Heart left ventricle (tissue), 13 donors: Measurements from ENCODE around the gene CSRNP2.
"Not testable (repeated sequence)": the region's sequence is repeated elsewhere in the genome, so short reads cannot be mapped to it uniquely, and the experiment has no call there.

Source experiments
- POLR2A ChIP-seq, 2 donors: fragments of 450-650 bp; IDR thresholded peaks; one replicate each; pipeline ENCODE4 v1.6.1; 2017; ENCODE audit warnings: antibody characterized with exemption in 2 of 2, mild to moderate bottlenecking in 2 of 2, moderate library complexity in 2 of 2
- TF ChIP-seq, protein P1 (sequence below), 12 donors: fragments of 200-600 bp; sonication (generic) in 4 of 12; IDR thresholded peaks; one replicate each; pipeline versions ENCODE4 v1.5.0 to v1.8.0; 2018 to 2022; ENCODE audit warnings: antibody characterized with exemption in 12 of 12, mild to moderate bottlenecking in 5 of 12
- donor health status: ischemic (EF 13 %, LVEDD 7.1; RV severe dilation, severe dysfunction).
- donor health status: DM: no; HTN: yes; CAD: no.
- donor health status: DM: no; HTN: no; CAD: no.
- donor health status: ischemic (EF 25% LVEDD 6.9; RV normal size, moderate dysfunction).
- donor health status: ischemic (EF 25% LVEDD 5.7; RV mildly dilated, moderate dysfunction).
- donor health status: ischemic (EF 35%, LVEDD 5.7; RV mildly dilated, moderate dysfunction).
- donor health status: nonischemic (EF 11% LVEDD 7.7; RV severe dilation, severe dysfunction).
- donor health status: DM: yes; HTN: yes; CAD: no.
- donor health status: PGD.
- donor health status: ischemic (EF 29% LVEDD 5.4; RV normal size, mild dysfunction).
- donor health status: nonischemic (EF 23%, LVEDD 6.1; RV moderate dilation, normal function).

DNA sequence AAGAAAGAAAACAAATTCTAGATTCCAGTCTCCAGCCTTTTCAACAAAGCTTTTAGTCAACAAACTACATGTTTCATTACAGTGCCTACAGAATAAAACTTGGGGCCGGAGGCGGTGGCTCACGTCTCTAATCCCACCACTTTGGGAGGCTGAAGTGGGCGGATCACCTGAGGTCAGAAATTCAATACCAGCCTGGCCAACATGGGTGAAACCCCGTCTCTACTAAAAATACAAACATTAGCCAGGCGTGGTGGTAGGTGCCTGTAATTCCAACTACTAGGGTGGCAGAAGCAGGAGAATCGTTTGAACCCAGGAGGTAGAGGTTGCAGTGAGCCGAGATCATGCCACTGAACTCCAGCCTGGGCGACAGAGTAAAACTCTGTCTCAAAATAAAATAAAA, 68.9 kb downstream of the CSRNP2 start:
- not testable (repeated sequence) for TF ChIP-seq POLR2A (IDR thresholded peaks at IDR 0.05)
- TF ChIP-seq, protein P1, sequence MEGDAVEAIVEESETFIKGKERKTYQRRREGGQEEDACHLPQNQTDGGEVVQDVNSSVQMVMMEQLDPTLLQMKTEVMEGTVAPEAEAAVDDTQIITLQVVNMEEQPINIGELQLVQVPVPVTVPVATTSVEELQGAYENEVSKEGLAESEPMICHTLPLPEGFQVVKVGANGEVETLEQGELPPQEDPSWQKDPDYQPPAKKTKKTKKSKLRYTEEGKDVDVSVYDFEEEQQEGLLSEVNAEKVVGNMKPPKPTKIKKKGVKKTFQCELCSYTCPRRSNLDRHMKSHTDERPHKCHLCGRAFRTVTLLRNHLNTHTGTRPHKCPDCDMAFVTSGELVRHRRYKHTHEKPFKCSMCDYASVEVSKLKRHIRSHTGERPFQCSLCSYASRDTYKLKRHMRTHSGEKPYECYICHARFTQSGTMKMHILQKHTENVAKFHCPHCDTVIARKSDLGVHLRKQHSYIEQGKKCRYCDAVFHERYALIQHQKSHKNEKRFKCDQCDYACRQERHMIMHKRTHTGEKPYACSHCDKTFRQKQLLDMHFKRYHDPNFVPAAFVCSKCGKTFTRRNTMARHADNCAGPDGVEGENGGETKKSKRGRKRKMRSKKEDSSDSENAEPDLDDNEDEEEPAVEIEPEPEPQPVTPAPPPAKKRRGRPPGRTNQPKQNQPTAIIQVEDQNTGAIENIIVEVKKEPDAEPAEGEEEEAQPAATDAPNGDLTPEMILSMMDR (IDR thresholded peaks at IDR 0.05) = not testable (repeated sequence)
